ENCODE results near the gene CHRD. TPM values are rescaled to one million over a fixed set of nuclear protein-coding genes. Genes with fewer than 3 reads are reported as not detected.
A peak's percentile ranks its signal among the peaks of the same experiment; 100 is the strongest.

The CHRD gene
- polyA plus RNA-seq, 1 of the 3 experiments (the other 2 are of a cell fraction) = 0.95 TPM

DNA sequence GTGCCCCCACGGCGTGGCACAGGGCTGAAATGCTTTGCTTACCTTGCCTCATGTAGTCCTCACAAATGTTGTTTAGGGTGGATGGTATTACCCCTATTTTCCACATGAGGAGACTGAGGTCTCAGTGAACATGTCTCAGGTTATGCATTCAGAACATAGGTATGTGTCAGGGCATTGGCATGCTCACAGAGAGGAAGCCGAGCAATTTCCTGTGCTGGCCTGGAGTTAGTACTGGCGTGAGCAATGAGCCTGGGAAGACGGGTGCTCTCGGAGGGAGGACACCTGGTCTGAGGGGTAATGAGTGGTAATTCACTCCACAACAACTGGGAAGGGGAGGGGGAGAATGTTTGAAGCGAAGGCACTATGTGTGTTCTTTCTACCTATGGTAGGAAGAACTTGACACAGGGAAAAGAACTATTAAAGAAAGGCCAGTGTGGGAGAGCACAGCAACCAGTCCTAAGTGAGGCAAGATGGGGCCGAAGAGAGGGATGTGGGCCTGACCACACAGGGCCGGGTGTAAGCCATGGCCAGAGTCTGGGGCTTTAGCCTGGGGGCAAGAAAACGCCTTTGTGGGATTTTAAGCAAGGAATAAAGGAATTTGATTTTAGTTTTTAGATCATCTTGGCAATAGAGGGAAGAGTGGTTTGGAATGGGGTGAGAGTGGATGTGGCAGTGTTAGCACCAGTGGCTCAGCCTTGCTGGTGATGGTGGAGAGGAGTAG, 47.3 kb upstream of the CHRD start:
- no peak overlapping the region for H3K4me3 ChIP-seq (ENCODE audit: low read depth in 2 of 2, low read length in 1 of 2)
- H3K4me1 ChIP-seq (ENCODE audit: control insufficient read depth in 1 of 2, insufficient read depth in 2 of 2, low read depth in 1 of 2, low read length in 1 of 2) = peaks cover 22 to 38% of the 10 kb centered on the region in 2 experiments; a peak in 3 of 4 replicates
- H3K4me2 ChIP-seq = peak overlapping the region; percentile 48
- H3F3A ChIP-seq (replicated peaks; ENCODE audit: insufficient read depth) = peaks cover 78% of the 10 kb centered on the region
- H3K9me2 ChIP-seq = no peaks in the 10 kb centered on the region
- H3K36me3 ChIP-seq (replicated peaks in 1 of 2; ENCODE audit: control insufficient read depth in 1 of 2, insufficient read depth in 2 of 2, low read length in 1 of 2) = peaks cover 60 to 65% of the 10 kb centered on the region in 2 experiments
- peaks cover 59% of the 10 kb centered on the region for H3K79me2 ChIP-seq (ENCODE audit: insufficient read depth)
- H2AFZ ChIP-seq (ENCODE audit: low read depth) = no peak overlapping the region
- no peak for DNase-seq
- no peaks in the 10 kb centered on the region for H3K9me3 ChIP-seq
- peak overlapping the region; percentile 41 to 90 for H3K27ac ChIP-seq (ENCODE audit: low read depth in 2 of 2, low read length in 1 of 2)
- H4K20me1 ChIP-seq (ENCODE audit: insufficient read depth) = peaks cover 23% of the 10 kb centered on the region
- CTCF ChIA-PET = no interaction called here
- peak overlapping the region; percentile 53 for H3K9ac ChIP-seq
- no peaks in the 10 kb centered on the region for H3K27me3 ChIP-seq (ENCODE audit: insufficient read depth)
- WGBS (ENCODE audit: low lambda C conversion rate) = 41% methylated on average over 10 of the region's 10 CpGs
- POLR2A ChIA-PET = no interaction called here
- no peak for TF ChIP-seq MXI1 (IDR thresholded peaks at IDR 0.05; ENCODE audit: low read depth, low read length)
- TF ChIP-seq, protein P1, sequence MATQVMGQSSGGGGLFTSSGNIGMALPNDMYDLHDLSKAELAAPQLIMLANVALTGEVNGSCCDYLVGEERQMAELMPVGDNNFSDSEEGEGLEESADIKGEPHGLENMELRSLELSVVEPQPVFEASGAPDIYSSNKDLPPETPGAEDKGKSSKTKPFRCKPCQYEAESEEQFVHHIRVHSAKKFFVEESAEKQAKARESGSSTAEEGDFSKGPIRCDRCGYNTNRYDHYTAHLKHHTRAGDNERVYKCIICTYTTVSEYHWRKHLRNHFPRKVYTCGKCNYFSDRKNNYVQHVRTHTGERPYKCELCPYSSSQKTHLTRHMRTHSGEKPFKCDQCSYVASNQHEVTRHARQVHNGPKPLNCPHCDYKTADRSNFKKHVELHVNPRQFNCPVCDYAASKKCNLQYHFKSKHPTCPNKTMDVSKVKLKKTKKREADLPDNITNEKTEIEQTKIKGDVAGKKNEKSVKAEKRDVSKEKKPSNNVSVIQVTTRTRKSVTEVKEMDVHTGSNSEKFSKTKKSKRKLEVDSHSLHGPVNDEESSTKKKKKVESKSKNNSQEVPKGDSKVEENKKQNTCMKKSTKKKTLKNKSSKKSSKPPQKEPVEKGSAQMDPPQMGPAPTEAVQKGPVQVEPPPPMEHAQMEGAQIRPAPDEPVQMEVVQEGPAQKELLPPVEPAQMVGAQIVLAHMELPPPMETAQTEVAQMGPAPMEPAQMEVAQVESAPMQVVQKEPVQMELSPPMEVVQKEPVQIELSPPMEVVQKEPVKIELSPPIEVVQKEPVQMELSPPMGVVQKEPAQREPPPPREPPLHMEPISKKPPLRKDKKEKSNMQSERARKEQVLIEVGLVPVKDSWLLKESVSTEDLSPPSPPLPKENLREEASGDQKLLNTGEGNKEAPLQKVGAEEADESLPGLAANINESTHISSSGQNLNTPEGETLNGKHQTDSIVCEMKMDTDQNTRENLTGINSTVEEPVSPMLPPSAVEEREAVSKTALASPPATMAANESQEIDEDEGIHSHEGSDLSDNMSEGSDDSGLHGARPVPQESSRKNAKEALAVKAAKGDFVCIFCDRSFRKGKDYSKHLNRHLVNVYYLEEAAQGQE (IDR thresholded peaks at IDR 0.05; ENCODE audit: low read depth, low read length) = 0 out of 2 replicates have a peak, but pooled peaks have one; percentile 15
- TF ChIP-seq, protein P2, sequence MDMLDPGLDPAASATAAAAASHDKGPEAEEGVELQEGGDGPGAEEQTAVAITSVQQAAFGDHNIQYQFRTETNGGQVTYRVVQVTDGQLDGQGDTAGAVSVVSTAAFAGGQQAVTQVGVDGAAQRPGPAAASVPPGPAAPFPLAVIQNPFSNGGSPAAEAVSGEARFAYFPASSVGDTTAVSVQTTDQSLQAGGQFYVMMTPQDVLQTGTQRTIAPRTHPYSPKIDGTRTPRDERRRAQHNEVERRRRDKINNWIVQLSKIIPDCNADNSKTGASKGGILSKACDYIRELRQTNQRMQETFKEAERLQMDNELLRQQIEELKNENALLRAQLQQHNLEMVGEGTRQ (IDR thresholded peaks at IDR 0.05; ENCODE audit: borderline replicate concordance, low read depth, low read length) = no peak
- TF ChIP-seq RCOR1 (IDR thresholded peaks at IDR 0.05; ENCODE audit: low read length) = no peak
- no peak for TF ChIP-seq CHD2 (IDR thresholded peaks at IDR 0.05; ENCODE audit: low read length, partially characterized antibody)
- no peak for TF ChIP-seq EP300 (IDR thresholded peaks at IDR 0.05; ENCODE audit: borderline replicate concordance in 1 of 2, low read depth in 1 of 2, low read length in 1 of 2)
- no peak for TF ChIP-seq TAF1 (IDR thresholded peaks at IDR 0.05; ENCODE audit: borderline replicate concordance, low read depth, low read length)
- TF ChIP-seq YY1 (IDR thresholded peaks at IDR 0.05; ENCODE audit: low read depth) = no peak
- TF ChIP-seq TCF12 (IDR thresholded peaks at IDR 0.05) = peak; percentile 76
- TF ChIP-seq FOSL2 (IDR thresholded peaks at IDR 0.05; ENCODE audit: borderline replicate concordance, low read depth) = peak; percentile 64; the same call in 1 of the 2 replicates
- TF ChIP-seq TEAD4 (IDR thresholded peaks at IDR 0.05; ENCODE audit: borderline replicate concordance, insufficient read depth) = peak; percentile 69; the same call in 1 of the 2 replicates
- no peak; the same call in 1 of the 2 replicates for TF ChIP-seq POLR2AphosphoS5 (IDR thresholded peaks at IDR 0.05; ENCODE audit: low read depth, low read length)
- no peak for TF ChIP-seq GATA2 (CRISPR knock-in tag; IDR thresholded peaks at IDR 0.05)
- no peak for TF ChIP-seq NRF1 (IDR thresholded peaks at IDR 0.05; ENCODE audit: low read depth, low read length)
- TF ChIP-seq RAD21 (IDR thresholded peaks at IDR 0.05; ENCODE audit: low read length) = no peak
- no peak for TF ChIP-seq RXRA (IDR thresholded peaks at IDR 0.05; ENCODE audit: borderline replicate concordance, low read depth)
- TF ChIP-seq GABPA (IDR thresholded peaks at IDR 0.05; ENCODE audit: low read depth) = no peak
- TF ChIP-seq SMC3 (IDR thresholded peaks at IDR 0.05; ENCODE audit: low read depth, low read length) = no peak
- TF ChIP-seq, protein P3, sequence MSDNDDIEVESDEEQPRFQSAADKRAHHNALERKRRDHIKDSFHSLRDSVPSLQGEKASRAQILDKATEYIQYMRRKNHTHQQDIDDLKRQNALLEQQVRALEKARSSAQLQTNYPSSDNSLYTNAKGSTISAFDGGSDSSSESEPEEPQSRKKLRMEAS (IDR thresholded peaks at IDR 0.05; ENCODE audit: low read depth) = peak; percentile 74
- peak; percentile 70 for TF ChIP-seq JUND (IDR thresholded peaks at IDR 0.05)
- TF ChIP-seq, protein P4, sequence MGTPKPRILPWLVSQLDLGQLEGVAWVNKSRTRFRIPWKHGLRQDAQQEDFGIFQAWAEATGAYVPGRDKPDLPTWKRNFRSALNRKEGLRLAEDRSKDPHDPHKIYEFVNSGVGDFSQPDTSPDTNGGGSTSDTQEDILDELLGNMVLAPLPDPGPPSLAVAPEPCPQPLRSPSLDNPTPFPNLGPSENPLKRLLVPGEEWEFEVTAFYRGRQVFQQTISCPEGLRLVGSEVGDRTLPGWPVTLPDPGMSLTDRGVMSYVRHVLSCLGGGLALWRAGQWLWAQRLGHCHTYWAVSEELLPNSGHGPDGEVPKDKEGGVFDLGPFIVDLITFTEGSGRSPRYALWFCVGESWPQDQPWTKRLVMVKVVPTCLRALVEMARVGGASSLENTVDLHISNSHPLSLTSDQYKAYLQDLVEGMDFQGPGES (IDR thresholded peaks at IDR 0.05; ENCODE audit: low read depth, low read length) = no peak
- peak; percentile 66 for TF ChIP-seq NFIC (IDR thresholded peaks at IDR 0.05; ENCODE audit: borderline replicate concordance)
- TF ChIP-seq RFX5 (IDR thresholded peaks at IDR 0.05; ENCODE audit: low read length) = no peak
- TF ChIP-seq, protein P5, sequence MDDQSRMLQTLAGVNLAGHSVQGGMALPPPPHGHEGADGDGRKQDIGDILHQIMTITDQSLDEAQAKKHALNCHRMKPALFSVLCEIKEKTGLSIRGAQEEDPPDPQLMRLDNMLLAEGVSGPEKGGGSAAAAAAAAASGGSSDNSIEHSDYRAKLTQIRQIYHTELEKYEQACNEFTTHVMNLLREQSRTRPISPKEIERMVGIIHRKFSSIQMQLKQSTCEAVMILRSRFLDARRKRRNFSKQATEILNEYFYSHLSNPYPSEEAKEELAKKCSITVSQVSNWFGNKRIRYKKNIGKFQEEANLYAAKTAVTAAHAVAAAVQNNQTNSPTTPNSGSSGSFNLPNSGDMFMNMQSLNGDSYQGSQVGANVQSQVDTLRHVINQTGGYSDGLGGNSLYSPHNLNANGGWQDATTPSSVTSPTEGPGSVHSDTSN (IDR thresholded peaks at IDR 0.05) = peak; percentile 33; the same call in 1 of the 2 replicates
- TF ChIP-seq, protein P6, sequence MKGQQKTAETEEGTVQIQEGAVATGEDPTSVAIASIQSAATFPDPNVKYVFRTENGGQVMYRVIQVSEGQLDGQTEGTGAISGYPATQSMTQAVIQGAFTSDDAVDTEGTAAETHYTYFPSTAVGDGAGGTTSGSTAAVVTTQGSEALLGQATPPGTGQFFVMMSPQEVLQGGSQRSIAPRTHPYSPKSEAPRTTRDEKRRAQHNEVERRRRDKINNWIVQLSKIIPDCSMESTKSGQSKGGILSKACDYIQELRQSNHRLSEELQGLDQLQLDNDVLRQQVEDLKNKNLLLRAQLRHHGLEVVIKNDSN (IDR thresholded peaks at IDR 0.05; ENCODE audit: borderline replicate concordance, low read depth) = no peak
- 0 out of 2 replicates have a peak, but pooled peaks have one; percentile 59 for TF ChIP-seq SIN3A (IDR thresholded peaks at IDR 0.05; ENCODE audit: borderline replicate concordance, low read depth, low read length)
